Coronary artery (tissue), 2 donors: ENCODE measurements around the gene LPCAT2.

Experiments
- DNase-seq: peaks from one replicate; pipeline ENCODE4 v3.0.0-alpha.2; 2017; ENCODE audit warnings: low spot score
- H3K27ac ChIP-seq, 2 donors: fragments of 200-600 bp; sonication (generic); one replicate each; pipeline ENCODE4 v1.5.1; 2016 to 2019
- H3K4me3 ChIP-seq: fragments of 200-600 bp; sonication (generic); 2 replicates; pipeline ENCODE4 v1.5.1; 2016; ENCODE audit warnings: mild to moderate bottlenecking, moderate library complexity
- CTCF ChIP-seq: fragments of 200-600 bp; sonication (generic); IDR thresholded peaks from one replicate; pipeline ENCODE4 v1.5.1; 2019; ENCODE audit warnings: antibody characterized with exemption

LPCAT2 gene

DNA sequence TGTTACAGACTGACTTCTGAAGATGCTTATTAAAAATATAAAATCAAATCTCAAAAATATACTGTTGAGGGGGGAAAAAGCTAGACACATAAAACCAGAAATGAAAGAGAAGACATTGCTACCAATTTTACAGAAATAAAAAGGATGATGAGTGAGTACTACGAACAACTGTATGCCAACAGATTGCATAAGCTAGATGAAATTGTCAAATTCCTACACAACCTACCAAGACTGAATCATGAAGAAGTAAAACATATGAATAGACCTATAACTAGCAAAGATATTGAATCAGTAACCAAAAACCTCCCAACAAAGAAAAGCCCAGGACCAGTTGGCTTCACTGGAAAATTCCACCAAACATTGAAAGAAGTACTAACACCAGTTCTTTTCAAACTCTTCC lies 54.1 kb downstream of the LPCAT2 start:
- H3K27ac ChIP-seq, result no peak overlapping the region
- TF ChIP-seq CTCF, result no peak
- no peak overlapping the region for H3K4me3 ChIP-seq
- DNase-seq, result no peak

- no peak for TF ChIP-seq CTCF
- DNase-seq, result no peak
- Histone ChIP-seq H3K4me3 (no peak overlapping the region), H3K27ac (no peak overlapping the region)
Observed at GRCh38 chr16:55563797-55564196, 54.9 kb downstream of the LPCAT2 start.

DNA sequence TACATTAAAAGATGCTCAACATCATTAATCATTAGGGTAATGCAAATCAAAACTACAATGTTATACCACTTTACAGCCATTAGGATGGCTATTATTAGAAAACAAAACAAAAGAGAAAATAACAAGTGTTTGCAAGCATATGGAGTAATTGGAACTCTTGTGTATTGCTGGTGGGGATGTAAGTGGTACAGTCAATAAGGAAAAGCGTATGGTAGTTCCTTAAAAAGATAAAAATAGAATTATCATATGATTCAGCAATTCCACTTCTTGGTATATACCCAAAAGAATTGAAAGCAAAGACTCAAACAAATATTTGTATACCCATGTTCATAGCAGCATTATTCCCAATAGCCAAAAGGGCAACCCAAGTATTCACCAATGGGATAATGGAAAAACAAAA lies 56.2 kb downstream of the LPCAT2 start:
- no peak for DNase-seq
- H3K4me3 ChIP-seq, result no peak overlapping the region
- no peak for TF ChIP-seq CTCF
- H3K27ac ChIP-seq, result no peak overlapping the region

DNA sequence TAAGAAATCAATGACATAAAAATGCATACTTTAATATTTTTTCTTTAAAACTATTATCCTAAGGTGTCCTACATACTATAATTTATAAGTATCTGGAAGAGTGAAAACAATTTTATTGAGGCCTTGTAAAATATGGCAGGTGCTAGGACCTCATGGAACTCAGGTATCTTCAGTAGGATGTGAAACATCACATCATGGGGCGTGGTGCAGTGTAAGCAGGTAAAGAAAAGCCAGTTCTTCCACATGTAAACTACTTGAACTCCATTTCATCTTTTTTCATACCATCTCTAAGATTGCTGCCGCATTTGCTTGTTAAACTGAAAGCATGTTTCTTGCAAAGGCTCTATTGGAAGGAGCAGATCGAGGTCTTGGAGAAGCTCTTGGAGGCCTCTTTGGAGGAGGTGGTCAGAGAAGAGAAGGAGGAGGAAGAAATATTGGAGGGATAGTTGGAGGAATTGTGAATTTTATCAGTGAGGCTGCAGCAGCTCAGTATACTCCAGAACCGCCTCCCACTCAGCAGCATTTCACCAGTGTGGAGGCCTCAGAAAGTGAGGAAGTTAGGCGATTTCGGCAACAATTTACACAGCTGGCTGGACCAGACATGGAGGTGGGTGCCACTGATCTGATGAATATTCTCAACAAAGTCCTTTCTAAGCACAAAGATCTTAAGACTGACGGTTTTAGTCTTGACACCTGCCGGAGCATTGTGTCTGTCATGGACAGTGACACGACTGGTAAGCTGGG lies 57.7 kb downstream of the LPCAT2 start, which contains the start of gene CAPNS2:
CAPNS2 (plus strand) TSS at position 253 of the 744 bp plus-strand sequence; CDS start at position 326, 73 bp downstream.
- TF ChIP-seq CTCF, result no peak
- H3K27ac ChIP-seq, result no peak within 1 kb of the TSS
- DNase-seq, result no peak
- H3K4me3 ChIP-seq, result no peak within 1 kb of the TSS

DNA sequence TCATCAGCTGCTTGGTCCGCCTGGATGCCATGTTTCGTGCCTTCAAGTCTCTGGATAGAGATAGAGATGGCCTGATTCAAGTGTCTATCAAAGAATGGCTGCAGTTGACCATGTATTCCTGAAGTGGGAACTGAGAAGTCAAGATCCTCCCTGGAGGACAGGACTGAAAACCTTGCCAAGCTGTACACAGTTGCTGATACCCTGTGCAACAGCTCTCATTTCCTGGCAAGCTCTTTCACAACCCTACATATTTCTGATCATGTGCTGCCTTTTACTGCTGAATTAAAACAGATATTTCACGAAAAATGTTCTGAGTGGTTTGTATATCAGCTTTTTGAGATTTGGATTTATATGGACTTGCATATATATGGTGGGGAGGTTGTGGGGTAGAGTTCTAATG lies 58.5 kb downstream of the LPCAT2 start:
- TF ChIP-seq CTCF, result no peak
- Histone ChIP-seq H3K27ac (no peak overlapping the region), H3K4me3 (no peak overlapping the region)
- no peak for DNase-seq

- no peak for TF ChIP-seq CTCF
- DNase-seq, result no peak
- Histone ChIP-seq H3K27ac (no peak overlapping the region), H3K4me3 (no peak overlapping the region)
Observed at GRCh38 chr16:55568207-55568606, 59.3 kb downstream of the LPCAT2 start.

DNA sequence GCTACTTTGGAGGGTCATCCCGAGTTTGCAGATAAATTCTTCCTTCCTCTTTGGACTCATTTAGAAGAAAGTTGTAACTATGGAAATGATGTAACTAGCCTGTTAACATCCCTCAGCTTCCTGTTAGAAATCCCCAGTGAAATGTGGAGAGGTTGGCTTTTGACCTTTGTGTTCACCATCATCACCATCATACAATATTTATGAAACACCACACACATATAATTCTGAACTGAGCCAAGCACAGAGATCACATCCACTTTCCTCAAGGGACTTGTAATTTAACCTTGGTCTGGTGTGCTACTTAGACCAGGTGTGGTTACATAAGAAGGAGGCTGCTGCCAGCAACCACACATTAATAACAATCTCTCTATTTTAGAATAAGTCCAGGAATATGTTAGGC lies 60.2 kb downstream of the LPCAT2 start:
- no peak overlapping the region for H3K4me3 ChIP-seq
- no peak for DNase-seq
- no peak overlapping the region for H3K27ac ChIP-seq
- TF ChIP-seq CTCF, result no peak
